Left hindlimb (tissue), 1 donor: ENCODE results near the gene SPRR1A.

Experiments
- DNase-seq: peaks from one replicate; pipeline ENCODE4 v3.0.0-alpha.2; 2018

Gene SPRR1A, protein sequence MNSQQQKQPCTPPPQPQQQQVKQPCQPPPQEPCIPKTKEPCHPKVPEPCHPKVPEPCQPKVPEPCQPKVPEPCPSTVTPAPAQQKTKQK

DNA sequence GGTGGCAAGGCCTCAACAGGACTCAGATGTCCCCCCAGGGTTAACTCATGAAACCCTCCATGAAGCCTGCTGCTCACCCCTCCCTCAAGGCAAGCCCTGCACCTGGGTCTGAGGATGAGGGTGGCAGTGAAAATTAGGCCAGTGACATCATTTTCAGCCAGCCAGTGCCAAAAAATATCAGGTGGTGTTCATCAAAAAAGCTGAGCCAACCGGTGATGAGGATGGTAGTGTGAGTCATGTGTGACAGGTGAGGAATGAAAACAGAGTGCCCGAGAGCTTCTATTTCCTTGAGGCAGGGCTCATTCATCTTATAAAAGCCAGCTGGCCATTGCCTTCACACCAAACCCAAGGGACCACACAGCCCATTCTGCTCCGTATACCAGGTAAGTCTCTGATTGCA is at the start of gene SPRR1A:
Gene SPRR1A, plus strand, starts transcription at position 339 of the 400 bp plus-strand sequence. CDS start 1,150 bp downstream, outside the sequence.
- DNase-seq: no peak

DNA sequence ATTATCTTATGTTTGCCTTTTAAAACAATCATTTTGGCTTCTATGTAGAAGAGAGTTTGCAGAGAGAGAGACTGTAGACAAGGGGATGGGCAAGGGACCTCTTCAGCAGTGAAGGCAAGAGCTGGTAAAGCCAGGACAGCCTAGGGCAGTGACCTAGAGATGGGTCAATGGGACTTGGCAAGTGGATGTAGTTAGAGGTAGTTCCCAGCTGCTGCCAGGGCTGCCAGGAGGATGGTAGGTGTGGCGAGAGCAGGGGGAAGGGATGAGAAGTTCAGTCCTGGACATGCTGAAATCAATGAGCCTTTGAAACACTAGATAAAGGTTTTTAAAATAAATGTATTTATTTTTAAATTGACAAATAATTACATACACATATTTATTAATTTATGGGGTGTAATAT is 43.3 kb upstream of the SPRR1A start:
- DNase-seq: no peak

DNA sequence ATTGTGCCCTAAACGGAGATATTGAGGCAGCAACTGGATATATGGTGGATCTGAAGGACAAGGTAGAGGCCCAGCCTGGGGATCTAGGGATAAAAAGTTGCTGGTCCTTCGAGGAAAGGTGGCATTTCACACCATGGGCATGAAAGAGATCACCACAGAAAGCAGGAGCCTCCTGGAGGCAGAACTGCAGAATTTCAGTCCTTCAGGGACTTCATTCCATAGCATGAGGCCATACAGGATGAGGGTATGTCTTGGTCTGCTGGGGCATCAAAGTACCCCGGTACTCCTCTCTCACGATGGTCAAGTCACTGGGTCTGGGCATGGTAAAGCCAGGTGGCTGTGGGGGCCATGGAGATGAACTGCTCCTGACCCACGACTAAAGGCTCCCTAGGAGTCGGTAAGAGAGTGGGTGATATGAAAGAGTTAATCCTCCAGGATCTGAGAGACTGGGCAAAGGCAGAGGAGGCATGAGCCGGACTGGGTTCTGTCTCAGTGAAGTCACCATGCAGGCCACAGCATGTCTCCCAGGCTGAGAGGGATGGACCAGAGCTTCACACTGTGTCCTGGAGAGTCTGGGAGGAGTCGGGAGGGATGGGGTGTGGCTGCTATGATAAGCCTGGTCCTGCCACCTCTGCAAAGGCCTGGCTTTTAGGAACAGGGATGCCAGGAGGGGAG is 42.7 kb upstream of the SPRR1A start:
- no peak for DNase-seq

DNA sequence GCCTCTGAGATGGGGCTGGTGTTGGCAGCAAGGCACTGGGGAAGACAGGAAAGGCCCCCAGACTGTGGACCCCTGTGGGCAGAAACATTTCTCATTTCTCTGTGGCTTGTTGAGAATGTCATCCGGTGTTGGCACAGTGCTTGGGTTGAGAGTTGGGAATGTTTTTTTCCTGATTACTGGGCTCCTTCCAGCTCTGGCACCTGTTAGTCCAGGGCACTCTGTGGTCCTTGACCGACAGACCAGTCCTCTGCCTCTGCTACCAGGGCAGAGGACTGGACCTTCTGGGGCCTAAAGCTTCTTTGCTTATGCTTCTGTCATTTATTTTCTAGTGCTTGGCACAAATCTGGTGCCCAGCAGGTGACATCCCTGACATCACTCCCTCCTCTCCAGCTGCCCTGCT is 41.7 kb upstream of the SPRR1A start:
- no peak for DNase-seq

DNA sequence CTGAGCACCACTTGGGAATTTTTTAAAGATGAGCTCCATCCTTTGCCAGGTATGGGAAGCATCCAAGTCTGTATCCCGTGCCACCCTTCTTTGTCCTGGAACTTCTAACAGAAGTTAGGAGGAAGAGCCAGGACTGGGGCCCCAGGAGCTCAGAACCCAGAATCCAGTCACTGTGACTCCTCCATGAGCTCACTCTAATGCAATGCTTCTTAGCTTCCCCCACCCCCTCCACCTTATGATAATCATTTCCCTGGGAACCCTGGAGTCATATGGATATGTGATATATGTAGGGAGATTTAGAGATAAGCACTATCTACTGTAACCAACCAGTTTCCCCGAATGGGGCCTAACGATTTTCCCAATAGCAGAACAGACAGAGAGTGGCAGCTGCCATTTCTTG is 37.6 kb upstream of the SPRR1A start:
- no peak for DNase-seq

DNA sequence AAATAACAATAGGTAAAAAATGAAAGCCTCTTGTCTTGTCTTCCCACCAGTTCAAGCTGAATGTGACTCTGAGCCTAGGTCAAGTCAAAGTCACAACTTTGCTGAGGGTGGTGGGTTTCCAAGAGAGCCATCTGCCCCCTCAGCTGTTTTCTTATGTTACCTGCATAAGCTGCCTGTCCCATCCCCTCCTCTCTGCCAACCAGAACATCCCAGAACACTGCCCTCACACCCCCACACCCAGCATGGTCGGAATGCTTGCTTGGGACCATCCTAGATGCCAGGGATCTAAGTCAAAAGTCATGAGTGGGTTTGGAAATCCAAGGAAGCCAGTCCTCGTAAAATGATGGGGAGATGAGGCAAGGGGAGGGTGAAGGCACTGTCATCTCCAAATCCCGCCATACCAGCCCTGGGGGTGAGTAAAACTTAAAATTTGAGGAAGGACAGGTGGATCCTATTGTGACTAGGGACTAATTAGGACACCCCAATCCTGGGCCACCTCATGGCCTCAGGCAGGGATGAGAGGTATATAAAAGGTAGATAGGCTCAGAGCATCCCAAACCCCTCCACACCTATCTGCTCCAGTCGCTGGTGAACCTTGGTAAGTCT is 37.1 kb upstream of the SPRR1A start, which contains the start of gene SPRR5:
Gene SPRR5, plus strand, starts transcription at position 556 of the 606 bp plus-strand sequence. CDS start 1,349 bp downstream, outside the sequence.
- DNase-seq: no peak

DNA sequence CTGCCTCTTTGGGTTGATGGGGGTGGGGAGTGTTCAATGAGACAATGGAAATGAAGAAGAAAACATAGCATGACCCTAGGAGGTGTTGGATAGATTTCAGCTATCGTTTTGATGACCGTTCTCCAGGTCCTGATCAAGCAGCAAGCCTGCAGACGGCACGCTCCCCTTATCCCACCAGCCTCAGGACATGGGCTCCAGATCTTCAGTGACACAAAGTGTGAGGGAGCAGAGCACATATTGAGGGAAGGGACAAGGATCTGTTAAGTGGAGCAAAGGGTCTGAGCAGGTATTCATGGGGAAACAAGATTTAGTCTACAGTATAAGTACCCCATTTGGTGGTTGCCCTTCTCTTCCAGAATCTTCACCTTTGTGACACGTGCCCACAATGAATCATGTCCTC is 32.2 kb upstream of the SPRR1A start:
- DNase-seq: no peak

DNA sequence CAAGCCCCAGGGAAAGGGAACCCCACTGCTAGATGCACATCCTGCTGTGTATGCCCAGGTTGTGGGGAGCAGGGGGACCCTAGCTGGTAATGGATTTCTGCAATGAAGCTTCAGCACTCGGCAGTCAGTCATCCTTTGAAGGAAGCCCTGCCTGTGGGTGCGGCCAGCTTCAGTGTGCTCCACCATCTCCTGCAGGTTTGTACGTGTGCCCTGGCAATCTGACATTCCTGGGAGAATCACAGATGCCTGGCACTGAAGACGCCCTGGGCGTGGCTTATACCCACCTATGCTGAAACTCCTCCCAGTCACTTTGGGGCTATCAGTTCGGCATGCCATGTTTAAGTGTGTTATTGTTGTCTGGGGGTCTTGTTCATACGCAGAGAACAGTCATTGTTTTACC is 30.1 kb upstream of the SPRR1A start:
- DNase-seq: no peak

DNA sequence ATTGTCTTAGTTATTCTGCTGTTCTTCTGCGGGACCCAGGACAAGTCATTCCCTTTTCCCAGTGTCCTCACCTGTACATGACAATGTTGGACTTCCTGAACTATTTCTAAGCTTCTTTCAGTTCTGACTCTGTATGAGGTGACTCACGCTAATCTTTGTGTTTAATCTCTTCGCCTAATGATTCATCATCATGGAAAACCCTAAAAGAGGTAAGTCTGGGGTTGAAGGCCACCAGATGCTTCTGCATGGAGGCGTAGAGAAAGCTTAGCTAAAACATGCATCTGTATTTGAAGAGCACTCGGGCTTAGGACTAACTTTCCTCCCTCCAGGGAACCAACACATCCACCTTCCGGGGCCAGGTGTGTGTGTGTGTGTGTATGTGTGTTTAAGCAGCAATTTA is 29.4 kb upstream of the SPRR1A start:
- no peak for DNase-seq

DNA sequence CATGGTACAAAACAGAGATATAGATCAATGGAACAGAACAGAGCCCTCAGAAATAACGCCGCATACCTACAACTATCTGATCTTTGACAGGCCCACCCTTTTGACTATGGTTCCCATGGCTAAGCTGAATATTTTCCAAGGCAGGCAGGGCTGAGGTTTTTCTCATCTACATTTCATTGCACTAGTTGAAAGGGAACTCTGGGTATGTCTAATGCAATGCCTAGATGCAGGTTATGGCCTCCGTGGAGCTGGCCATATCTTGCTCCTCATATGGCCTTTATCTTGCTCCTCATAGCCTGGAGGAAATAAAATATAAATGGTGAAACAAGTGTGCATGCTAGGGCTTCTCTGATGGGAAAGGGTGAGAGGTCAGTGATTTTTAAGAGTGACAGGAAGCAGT is 26.3 kb upstream of the SPRR1A start:
- no peak for DNase-seq

DNA sequence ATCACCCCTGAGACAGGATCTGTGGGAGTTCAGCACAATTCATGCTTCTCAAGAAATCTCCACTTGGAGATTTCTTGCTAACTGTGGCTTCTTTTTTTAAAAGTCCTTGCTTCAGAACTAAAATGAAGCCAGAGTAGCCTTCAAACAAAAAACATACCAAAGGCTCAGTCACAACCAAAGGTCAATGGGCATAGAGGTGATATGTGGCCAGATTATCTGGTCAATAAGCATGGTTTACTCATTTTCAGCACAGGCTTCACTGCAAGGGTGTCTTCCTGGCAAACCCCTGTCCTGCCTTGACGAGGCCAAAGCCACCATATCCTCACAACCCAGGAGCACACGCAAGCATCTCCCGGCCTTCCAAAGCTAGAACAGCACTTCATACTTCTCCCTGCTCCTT is 24.6 kb upstream of the SPRR1A start:
- DNase-seq: no peak

DNA sequence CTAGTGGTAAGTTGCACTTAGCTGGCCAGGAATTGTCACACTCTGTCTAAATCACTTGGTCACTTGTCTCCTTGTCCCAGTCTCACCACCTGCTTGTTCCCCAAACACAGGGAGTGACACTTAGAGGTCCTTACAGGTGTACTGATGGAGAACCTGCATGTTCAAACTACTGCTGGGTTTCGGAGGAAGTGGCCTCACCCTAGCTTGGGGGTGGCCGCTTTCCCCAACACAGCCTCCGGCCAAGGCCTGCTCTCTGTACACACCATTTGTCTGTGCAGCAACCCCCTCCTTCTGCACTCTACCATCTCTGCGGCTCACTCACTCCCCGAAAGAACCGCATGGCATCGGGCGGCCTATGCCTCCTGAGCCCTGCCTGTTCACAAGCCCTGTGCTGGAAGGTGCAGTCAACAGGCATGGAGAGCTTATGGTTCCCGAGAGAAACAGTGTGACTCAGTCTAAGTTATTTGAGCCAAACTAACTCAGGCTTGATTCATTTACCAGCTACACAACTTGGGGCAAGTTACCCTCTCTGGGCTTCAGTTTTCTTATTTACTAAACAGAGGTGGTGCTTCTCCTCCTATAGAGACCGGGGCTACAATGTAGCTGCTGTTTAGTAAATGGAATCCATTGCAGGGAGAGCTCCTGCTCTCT is 24.0 kb upstream of the SPRR1A start:
- no peak for DNase-seq

DNA sequence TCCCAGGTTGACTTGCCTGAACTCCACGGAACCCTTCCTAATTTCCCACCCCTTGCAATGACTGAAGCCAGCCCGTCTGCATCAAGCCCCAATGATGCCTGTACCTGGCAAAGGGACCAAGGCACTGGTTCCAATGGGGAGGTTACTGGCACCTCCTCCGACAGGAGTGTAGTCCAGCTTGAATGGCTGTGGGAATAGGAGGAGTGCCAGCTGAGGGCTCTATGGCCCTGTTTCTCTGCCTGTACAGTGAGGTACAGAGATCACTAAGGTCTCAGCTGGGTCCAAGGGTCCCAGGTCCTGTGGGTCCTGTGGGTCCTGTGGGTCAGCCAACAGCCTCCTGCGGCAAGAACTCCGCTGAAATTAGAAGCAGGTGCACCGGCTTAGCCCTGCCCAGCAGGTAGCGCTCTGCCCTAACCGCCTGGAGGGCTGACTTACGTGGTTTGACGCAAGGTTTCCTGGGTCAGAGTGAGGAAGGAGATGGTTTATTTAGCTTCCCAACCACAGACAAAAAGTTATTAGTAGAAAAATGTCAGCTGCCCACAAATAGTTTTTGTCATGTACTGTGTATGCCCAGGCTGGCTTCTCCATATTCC is 23.3 kb upstream of the SPRR1A start:
- DNase-seq: no peak

DNA sequence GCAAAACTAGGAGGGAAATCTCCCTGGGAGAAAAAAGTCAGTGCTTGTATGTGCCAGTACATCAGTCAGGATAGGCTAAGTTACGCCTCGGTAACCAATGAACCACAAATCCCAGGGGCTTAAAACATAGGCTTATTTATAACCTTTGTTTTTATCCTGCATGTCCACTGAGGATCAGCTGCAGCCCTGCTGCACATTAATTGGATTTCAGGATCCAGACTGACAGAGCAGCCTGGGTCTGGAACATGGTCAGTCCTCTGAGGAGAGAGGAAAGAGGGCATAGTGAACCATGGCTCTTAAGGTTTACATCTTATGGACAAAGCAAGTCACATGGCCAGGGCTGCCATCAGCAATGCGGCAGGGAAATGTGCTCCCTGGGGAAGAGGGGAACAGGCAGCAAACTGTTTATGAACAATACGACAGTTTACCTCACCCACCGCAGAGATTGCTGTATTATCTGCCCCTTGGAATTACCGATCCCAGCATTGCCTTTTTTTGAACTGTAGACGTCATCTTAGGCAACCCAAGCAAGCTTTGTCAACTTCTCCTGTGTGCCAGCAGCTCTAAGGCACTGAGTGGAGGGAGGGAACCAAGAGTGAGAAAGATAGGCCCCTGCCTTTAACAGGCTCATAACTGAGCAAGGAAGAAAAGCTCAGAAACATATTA is 22.5 kb upstream of the SPRR1A start:
- DNase-seq: no peak

DNA sequence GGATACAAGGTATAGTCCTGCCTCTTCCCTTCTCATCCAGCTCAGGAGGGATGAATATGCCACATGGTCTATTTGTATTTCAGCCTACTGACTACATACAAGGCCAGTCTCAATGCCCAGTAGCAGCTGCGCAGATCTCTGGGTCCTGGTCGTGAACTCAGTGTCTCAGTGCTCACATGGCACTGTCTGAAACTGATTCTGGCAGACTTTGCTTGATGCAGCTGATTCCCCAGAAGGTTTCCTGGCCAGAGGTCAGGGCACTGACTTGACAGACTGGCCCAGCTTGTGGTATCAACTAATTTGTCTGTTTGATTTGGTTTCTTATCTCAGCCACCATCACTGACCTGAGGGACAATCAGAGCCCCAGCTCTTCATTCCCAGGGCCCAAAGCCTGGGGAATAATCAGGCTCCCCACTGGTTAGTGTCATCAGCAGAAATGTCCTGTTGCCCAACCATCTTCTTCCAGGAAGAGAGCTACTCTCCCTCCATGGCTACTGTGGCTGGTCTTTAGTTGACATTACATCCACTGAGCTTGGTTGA is 20.9 kb upstream of the SPRR1A start:
- DNase-seq: no peak

DNA sequence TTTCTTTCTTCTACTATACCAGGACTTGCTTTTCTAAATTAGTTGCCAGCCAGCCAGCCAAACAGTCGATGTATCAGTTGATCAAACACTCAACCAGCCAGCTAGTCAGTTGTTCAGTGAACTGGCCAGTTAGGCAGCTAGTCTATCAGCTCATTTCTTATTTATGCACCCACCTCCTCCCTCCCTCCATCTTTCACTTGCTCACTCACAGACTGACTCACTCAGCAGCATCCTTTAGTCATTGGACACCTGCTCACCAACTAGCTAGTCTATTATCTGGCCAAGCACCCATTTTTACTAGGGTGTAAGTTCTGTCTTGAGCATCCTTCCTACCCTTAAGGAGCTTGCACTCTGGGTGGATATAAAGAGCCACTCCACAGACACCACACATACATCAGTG is 19.3 kb upstream of the SPRR1A start:
- no peak for DNase-seq

DNA sequence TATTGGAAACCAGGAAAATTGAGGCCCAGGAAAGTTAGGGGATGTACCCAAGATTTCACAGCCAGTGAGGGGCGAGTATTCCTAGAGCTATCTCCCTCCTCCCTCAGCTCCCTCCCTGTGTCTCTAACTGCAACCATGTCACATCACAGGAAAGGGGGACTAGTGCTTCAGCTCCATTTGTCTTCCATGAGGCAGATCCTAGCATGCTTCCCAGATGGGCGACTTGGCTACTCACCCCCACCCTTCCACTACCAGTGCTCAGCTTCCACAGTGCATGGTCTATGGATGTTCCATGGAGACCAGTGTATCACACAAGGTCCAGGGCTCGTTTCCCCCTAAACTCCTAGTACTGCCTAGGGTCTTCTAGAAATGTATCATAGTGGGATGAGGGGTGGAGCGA is 18.0 kb upstream of the SPRR1A start:
- DNase-seq: no peak

DNA sequence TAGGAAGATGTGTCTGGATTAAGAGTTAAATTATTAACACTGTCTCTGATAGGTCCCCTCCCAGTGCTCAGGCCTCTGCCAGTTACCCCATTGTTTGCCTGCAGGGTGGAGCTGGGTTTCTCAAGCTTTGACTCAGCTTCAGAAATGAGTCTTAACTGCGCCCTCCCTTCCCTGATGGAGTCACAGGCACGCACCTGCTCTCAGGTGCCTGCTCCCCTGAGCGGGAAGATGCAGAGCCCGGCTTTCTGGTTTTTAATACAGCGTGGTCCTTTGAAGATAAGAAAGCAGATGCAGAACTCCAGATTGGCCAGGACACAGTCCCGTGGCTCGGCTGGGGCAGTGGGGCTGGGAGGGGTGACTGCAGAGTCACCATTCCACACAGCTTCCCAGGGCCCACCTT is 16.7 kb upstream of the SPRR1A start:
- no peak for DNase-seq

DNA sequence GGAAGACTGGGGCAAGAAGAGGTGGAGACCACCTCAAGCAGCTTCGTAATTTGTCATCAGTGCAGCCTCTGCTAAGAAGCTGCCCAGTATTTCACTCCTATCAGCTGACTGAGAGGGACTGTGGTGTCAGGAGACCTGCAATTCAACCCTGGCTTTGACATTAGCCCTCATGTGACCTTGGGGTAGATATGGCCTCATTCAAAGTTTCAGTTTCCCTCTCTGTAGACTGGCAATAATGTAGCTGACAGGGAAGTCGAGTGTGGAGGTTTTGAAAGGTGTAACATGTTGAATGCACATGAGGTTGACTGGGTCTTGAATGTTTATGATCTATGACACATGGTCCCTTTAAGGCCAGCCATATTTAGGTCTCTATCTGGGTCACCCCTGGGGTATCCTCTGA is 15.6 kb upstream of the SPRR1A start:
- DNase-seq: no peak

DNA sequence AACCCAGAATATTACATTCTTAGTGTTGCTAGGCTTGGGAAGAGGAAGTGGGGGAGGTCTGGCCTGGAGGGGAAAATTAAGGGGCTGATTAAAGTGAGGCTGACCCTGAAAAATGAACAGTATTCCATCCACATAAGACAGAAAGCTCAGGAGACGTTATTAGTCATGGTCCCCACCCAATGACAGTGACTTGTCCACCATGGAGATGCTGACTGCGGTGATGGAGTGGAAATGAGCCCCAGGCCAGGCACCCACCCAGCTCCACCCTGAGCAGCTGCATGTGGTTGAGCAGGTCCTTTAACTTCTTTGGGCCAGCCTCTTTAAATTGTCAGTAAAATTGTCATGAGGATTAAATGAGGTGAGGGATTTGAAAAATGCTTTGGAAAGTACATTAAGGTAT is 14.8 kb upstream of the SPRR1A start:
- no peak for DNase-seq

DNA sequence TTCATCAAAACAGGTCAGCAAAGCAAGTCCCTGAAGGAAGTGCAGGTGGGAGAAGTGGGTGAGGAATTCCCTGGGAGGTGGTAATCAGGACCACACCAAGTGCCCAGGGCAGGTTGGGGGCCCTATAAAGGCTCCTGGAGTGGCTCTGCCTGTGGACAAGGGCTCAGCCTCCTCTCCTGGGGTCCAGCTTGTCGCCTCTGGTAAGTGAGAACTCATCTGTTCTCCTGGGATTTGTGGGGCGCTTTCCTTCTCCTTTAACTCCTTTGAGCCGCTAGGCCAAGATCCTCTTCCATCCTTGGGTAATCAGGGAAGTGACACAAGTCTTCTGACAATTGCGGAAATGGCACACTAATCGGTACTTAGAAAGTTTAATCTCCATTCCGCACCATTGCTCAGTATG is 13.4 kb upstream of the SPRR1A start, which contains the start of gene SPRR4:
Gene SPRR4, plus strand, starts transcription at position 154 of the 400 bp plus-strand sequence. CDS start 1,243 bp downstream, outside the sequence.
- no peak for DNase-seq

DNA sequence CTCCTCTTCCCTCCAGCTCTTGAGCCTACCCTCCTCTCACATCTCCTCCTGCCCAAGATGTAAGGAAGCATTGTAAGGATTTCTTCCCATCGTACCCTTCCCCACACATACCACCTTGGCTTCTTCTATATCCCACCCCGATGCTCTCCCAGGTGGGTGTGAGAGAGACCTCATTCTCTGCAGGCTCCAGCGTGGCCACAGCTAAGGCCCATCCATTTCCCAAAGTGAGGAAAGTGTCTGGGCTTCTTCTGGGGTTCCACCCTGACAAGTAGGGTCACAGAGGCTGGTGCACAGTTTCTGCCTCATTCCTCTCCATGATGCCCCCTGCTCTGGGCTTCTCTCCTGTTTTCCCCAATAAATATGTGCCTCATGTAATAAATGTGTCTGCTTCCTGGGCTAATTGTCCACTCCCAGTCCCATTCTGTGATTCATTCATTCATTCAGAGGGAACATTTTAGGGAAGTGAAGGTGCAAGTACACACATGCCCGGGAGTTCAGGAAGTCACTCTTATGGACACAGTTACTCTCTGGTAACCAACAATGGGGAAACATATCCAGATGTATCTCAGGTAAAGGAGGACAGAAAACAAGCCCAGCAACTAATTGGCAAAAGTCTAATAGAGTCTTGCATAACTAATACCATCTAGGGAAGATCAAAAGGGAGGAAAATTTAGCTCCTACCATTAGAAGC is 11.5 kb upstream of the SPRR1A start:
- no peak for DNase-seq
